Measurements from ENCODE around the gene KLHL30.

DNA sequence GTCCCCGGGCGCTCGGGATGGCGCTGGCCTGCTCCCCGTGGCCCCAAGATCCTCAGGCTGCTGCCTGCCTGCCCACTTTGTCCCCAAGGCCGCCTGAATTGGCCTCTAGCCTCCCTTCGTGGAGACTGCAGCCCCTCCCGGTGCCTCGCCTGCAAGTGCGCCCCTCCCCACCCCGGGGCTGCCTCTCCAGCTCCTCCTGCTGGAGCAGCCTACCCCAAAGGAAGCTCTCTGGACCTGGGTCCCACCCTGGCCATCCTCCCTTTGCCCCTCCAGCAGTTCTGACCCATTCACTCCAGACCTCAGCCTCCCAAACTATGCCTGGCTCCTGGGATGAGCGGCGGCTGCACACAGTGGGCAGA is 32.1 kb upstream of the KLHL30 start:
- TF ChIP-seq, protein P1, sequence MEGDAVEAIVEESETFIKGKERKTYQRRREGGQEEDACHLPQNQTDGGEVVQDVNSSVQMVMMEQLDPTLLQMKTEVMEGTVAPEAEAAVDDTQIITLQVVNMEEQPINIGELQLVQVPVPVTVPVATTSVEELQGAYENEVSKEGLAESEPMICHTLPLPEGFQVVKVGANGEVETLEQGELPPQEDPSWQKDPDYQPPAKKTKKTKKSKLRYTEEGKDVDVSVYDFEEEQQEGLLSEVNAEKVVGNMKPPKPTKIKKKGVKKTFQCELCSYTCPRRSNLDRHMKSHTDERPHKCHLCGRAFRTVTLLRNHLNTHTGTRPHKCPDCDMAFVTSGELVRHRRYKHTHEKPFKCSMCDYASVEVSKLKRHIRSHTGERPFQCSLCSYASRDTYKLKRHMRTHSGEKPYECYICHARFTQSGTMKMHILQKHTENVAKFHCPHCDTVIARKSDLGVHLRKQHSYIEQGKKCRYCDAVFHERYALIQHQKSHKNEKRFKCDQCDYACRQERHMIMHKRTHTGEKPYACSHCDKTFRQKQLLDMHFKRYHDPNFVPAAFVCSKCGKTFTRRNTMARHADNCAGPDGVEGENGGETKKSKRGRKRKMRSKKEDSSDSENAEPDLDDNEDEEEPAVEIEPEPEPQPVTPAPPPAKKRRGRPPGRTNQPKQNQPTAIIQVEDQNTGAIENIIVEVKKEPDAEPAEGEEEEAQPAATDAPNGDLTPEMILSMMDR (conservative IDR thresholded peaks at IDR 0.05; ENCODE audit: low read depth in 2 of 2), result peak; percentile 39 to 66
- TF ChIP-seq NANOG (IDR thresholded peaks at IDR 0.05; ENCODE audit: borderline replicate concordance) (no peak), EZH2 (IDR thresholded peaks at IDR 0.05; ENCODE audit: low read depth, unreplicated experiment) (no peak)
